CD4-positive, alpha-beta T cell (primary cell): ENCODE data around the gene FMN1. TPM values are rescaled to one million over a fixed set of nuclear protein-coding genes. Genes with fewer than 3 reads are reported as not detected.

Source experiments
- ATAC-seq: fragments of 200-7000 bp; cut with Tn5 transposase; one replicate; pipeline ENCODE4 v1.10.0; 2022; ENCODE audit warnings: mild to moderate bottlenecking; ENCODE audit not compliant: poor library complexity
- CTCF ChIA-PET: fragments of 350-600 bp; sonication (Branson Sonifier 250); formaldehyde crosslinking; loops from one replicate; lab custom pipeline; 2021; ENCODE audit warnings: antibody characterized with exemption, inconsistent platforms; lab: Charles Lee
- POLR2A ChIA-PET: fragments of 350-600 bp; sonication (Branson Sonifier 250); formaldehyde crosslinking; loops from one replicate; lab custom pipeline; 2021; ENCODE audit warnings: antibody characterized with exemption, inconsistent platforms; lab: Charles Lee
- DNase-seq, 14 experiments: peaks; one replicate each; pipeline ENCODE4 v3.0.0-alpha.2; 2013 to 2020; ENCODE audit warnings: mixed read lengths in 2 of 14
- H3K27ac ChIP-seq, 2 donors: one replicate each; pipeline versions ENCODE4 v1.5.1 to v1.7.0; 2013; ENCODE audit warnings: low read length in 2 of 2, low read depth in 1 of 2, mild to moderate bottlenecking in 1 of 2
- H3K27me3 ChIP-seq, 2 experiments: 1 replicate in 1 of 2; 2 replicates in 1 of 2; pipeline versions ENCODE4 v1.6.1 to v1.7.0; 2013; ENCODE audit warnings: low read length in 2 of 2, control low read depth in 1 of 2, mild to moderate bottlenecking in 1 of 2, moderate library complexity in 1 of 2; ENCODE audit not compliant: insufficient read depth in 2 of 2, control insufficient read depth in 1 of 2
- H3K36me3 ChIP-seq: one replicate; pipeline ENCODE4 v1.6.1; 2013; ENCODE audit warnings: low read length, control low read depth; ENCODE audit not compliant: insufficient read depth
- H3K4me1 ChIP-seq: one replicate; pipeline ENCODE4 v1.6.1; 2013; ENCODE audit warnings: low read length, control low read depth; ENCODE audit not compliant: insufficient read depth
- H3K4me3 ChIP-seq: one replicate; pipeline ENCODE4 v1.5.1; 2013; ENCODE audit warnings: mild to moderate bottlenecking, low read length, moderate library complexity
- H3K9me3 ChIP-seq, 2 experiments: 1 replicate in 1 of 2; 2 replicates in 1 of 2; pipeline versions ENCODE4 v1.6.1 to v1.7.0; 2013; ENCODE audit warnings: low read length in 2 of 2, mild to moderate bottlenecking in 2 of 2, control low read depth in 1 of 2, moderate library complexity in 1 of 2; ENCODE audit not compliant: control insufficient read depth in 1 of 2, insufficient read depth in 1 of 2
- H3K27ac Mint-ChIP-seq: one replicate; pipeline ENCODE4 v1.8.0; 2020; ENCODE audit warnings: mixed read lengths
- H3K27me3 Mint-ChIP-seq: one replicate; pipeline ENCODE4 v1.8.0; 2021; ENCODE audit warnings: mixed read lengths
- H3K36me3 Mint-ChIP-seq: one replicate; pipeline ENCODE4 v1.8.0; 2021; ENCODE audit warnings: low read depth, mixed read lengths
- H3K4me1 Mint-ChIP-seq: one replicate; pipeline ENCODE4 v1.8.0; 2021; ENCODE audit warnings: low read depth, mixed read lengths
- H3K4me3 Mint-ChIP-seq: one replicate; pipeline ENCODE4 v1.8.0; 2020; ENCODE audit warnings: mild to moderate bottlenecking, mixed read lengths
- H3K9me3 Mint-ChIP-seq: one replicate; pipeline ENCODE4 v1.8.0; 2020; ENCODE audit warnings: mixed read lengths
- intact Hi-C, 2 experiments: fragments of 100-400 bp; cut with DNase I in 1 of 2; cut with micrococcal nuclease in 1 of 2; formaldehyde crosslinking; loops; one replicate each; pipeline versions ENCODE4 v1.15.1 to v1.9.0; 2023 to 2025; cut with DNase I, micrococcal nuclease
- total RNA-seq, 174 experiments: library from RNA in 2 of 174; stranded (reverse) in 2 of 174; gene quantifications; one replicate each; pipeline ENCODE4 v1.2.3 and lab custom pipeline; 2021 to 2026
- TF ChIP-seq, protein P1 (sequence below): fragments of 200-600 bp; IDR thresholded peaks from one replicate; pipeline ENCODE4 v1.8.0; 2022; ENCODE audit warnings: antibody characterized with exemption, mild to moderate bottlenecking

Gene FMN1
- total RNA-seq, 2 experiments from 2014 or later, result 0.39 to 0.55 TPM

DNA sequence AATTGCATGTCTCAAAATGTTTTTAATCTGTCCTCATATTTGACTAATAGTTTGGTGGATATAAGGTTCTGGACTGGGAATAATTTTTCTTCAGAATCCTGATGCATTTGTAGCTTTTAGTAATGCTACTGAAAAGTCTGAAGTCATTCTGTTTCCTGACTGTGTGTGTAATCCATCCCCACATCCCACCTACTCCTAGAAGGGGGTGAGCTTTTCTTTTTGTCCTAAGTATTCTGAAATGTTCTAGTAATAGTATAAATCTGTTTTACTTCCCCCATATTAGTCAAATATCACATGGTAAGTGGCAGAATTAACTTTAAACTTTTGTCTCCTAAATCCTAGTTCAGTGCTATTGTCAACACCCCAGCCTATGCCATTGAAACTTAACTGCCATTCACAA is 313.9 kb downstream of the FMN1 start:
- Mint-ChIP-seq H3K4me1 (no peaks in the 10 kb centered on the region), H3K27ac (no peak overlapping the region), H3K27me3 (no peaks in the 10 kb centered on the region), H3K36me3 (no peaks in the 10 kb centered on the region), H3K9me3 (no peaks in the 10 kb centered on the region), H3K4me3 (no peak overlapping the region)
- DNase-seq, result no peak
- Histone ChIP-seq H3K36me3 (no peaks in the 10 kb centered on the region), H3K4me3 (no peak overlapping the region), H3K9me3 (no peaks in the 10 kb centered on the region), H3K27ac (no peak overlapping the region), H3K4me1 (no peaks in the 10 kb centered on the region), H3K27me3 (no peaks in the 10 kb centered on the region)
- intact Hi-C loops, result no loop called here
- POLR2A ChIA-PET, result no interaction called here
- no peak for ATAC-seq
- CTCF ChIA-PET, result no interaction called here
- TF ChIP-seq, protein P1, sequence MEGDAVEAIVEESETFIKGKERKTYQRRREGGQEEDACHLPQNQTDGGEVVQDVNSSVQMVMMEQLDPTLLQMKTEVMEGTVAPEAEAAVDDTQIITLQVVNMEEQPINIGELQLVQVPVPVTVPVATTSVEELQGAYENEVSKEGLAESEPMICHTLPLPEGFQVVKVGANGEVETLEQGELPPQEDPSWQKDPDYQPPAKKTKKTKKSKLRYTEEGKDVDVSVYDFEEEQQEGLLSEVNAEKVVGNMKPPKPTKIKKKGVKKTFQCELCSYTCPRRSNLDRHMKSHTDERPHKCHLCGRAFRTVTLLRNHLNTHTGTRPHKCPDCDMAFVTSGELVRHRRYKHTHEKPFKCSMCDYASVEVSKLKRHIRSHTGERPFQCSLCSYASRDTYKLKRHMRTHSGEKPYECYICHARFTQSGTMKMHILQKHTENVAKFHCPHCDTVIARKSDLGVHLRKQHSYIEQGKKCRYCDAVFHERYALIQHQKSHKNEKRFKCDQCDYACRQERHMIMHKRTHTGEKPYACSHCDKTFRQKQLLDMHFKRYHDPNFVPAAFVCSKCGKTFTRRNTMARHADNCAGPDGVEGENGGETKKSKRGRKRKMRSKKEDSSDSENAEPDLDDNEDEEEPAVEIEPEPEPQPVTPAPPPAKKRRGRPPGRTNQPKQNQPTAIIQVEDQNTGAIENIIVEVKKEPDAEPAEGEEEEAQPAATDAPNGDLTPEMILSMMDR, result no peak

GRCh38 chr15:32879980-32880379 is 314.5 kb downstream of the FMN1 start:
- intact Hi-C loops, result no loop called here
- TF ChIP-seq, protein P1, result no peak
- no peaks in the 10 kb centered on the region for H3K27me3 Mint-ChIP-seq

DNA sequence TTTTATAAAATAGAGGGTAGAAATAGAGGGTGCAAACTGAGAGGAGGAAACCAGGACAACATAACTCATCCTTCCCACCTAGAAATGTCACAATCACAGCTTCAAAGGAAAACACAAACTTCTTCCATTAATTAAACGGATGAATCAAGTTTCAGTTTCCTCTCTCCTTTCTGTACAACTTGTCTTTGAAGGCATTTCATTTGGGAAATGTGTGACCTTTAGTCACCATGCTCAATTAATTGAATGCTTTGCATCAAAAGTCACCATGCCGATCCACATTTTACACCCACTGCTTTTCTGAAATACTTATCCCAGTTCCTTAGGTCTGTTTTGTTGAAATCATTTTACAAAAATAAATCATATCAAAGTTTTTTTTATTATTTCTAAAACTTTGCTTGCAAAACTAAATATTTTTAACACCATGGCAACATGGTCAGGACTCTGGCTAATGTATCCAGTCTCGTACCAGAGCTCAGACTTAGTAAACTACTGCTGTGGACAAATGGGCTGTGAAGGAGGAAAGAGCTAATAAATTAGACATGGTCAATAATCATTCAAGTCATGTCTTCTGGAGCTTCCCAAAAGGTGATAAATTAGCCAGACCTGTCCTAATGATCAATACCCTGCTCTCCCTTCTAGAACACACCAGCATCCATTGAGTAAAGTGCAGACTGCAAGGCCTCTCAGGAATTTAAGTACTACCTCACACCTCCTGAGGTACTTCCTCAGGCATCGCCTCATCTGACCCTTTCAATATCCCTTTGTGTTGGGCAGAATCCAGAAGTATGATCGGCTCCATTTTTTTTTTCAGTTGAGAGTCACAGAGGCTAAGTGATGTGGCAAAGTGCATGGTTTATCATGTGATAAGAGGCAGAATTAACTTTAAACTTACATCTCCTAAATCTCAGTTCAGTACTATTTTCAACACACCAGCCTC is 315.4 kb downstream of the FMN1 start:
- Mint-ChIP-seq H3K4me3 (no peak overlapping the region), H3K9me3 (no peaks in the 10 kb centered on the region), H3K4me1 (no peaks in the 10 kb centered on the region), H3K36me3 (no peaks in the 10 kb centered on the region), H3K27ac (no peak overlapping the region), H3K27me3 (no peaks in the 10 kb centered on the region)
- intact Hi-C loops, result no loop called here
- Histone ChIP-seq H3K27me3 (no peaks in the 10 kb centered on the region), H3K9me3 (no peaks in the 10 kb centered on the region), H3K27ac (no peak overlapping the region), H3K4me3 (no peak overlapping the region), H3K36me3 (no peaks in the 10 kb centered on the region), H3K4me1 (no peaks in the 10 kb centered on the region)
- TF ChIP-seq, protein P1, result no peak
- ChIA-PET CTCF (interaction anchor here (1.3 kb wide), 1 partner anchor 9 kb away, joined by 4 read pairs; no protein-coding TSS in a partner anchor), POLR2A (no interaction called here)
- no peak for DNase-seq
- no peak for ATAC-seq

More at GRCh38 chr15:32879980-32880379, 314.5 kb downstream of the FMN1 start:
- Histone ChIP-seq H3K4me1 (no peaks in the 10 kb centered on the region), H3K9me3 (no peaks in the 10 kb centered on the region), H3K27ac (no peak overlapping the region), H3K36me3 (no peaks in the 10 kb centered on the region), H3K27me3 (no peaks in the 10 kb centered on the region), H3K4me3 (no peak overlapping the region)
- Mint-ChIP-seq H3K9me3 (no peaks in the 10 kb centered on the region), H3K27ac (no peak overlapping the region), H3K4me3 (no peak overlapping the region), H3K4me1 (no peaks in the 10 kb centered on the region), H3K36me3 (no peaks in the 10 kb centered on the region)
- ChIA-PET POLR2A (no interaction called here), CTCF (no interaction called here)
- no peak for ATAC-seq
- no peak for DNase-seq
